ENCODE data around the gene MAN1C1.

- TF ChIP-seq POLR2A (IDR thresholded peaks at IDR 0.05; ENCODE audit: low read depth, low read length): no peak
- TF ChIP-seq TAF1 (IDR thresholded peaks at IDR 0.05; ENCODE audit: low read depth, low read length): no peak
- TF ChIP-seq POLR2AphosphoS5 (IDR thresholded peaks at IDR 0.05; ENCODE audit: low read depth, low read length): no peak
- no peak for TF ChIP-seq SPI1 (IDR thresholded peaks at IDR 0.05; ENCODE audit: low read depth, low read length)
- TF ChIP-seq PAX5 (IDR thresholded peaks at IDR 0.05; ENCODE audit: insufficient read depth, low read length, severe bottlenecking): no peak
These were observed 199.6 kb downstream of the MAN1C1 start for GRCh38 chr1:25816112-25816718.

Data from GM12891 (cell line).